ENCODE data around the gene CNN2. TPM values are rescaled to one million over a fixed set of nuclear protein-coding genes. Genes with fewer than 3 reads are reported as not detected.
A peak's percentile ranks its signal among the peaks of the same experiment; 100 is the strongest.

The CNN2 gene
- total and polyA plus RNA-seq, 9 of the 15 experiments (the other 6 are each of a cell fraction or from before 2014, with no cell fraction given), result 12.1 to 174 (median 52.7) TPM

- TF ChIP-seq ZNF740 (CRISPR knock-in tag; IDR thresholded peaks at IDR 0.05) (no peak), ZNF740 (tag; IDR thresholded peaks at IDR 0.05) (no peak), SNRNP70 (optimal IDR thresholded peaks at IDR 0.05; ENCODE audit: low read depth, low read length) (no peak), ZNF212 (CRISPR knock-in tag; IDR thresholded peaks at IDR 0.05) (no peak), ARID2 (IDR thresholded peaks at IDR 0.05) (no peak), RB1 (IDR thresholded peaks at IDR 0.05; ENCODE audit: low read depth) (peak; percentile 93), PPARD (CRISPR knock-in tag; IDR thresholded peaks at IDR 0.05) (no peak), ZNF57 (CRISPR knock-in tag; IDR thresholded peaks at IDR 0.05) (no peak), SRSF9 (IDR thresholded peaks at IDR 0.05; ENCODE audit: borderline replicate concordance, low read depth, low read length) (no peak), ZNF224 (CRISPR knock-in tag; IDR thresholded peaks at IDR 0.05) (no peak), TCF7 (IDR thresholded peaks at IDR 0.05; ENCODE audit: borderline replicate concordance) (no peak; the same call in 1 of the 2 replicates), FOXP1 (CRISPR knock-in tag; IDR thresholded peaks at IDR 0.05) (peak; percentile 90; the same call in 1 of the 2 replicates), ZBTB40 (IDR thresholded peaks at IDR 0.05) (peak; percentile 92), ZBTB40 (CRISPR knock-in tag; IDR thresholded peaks at IDR 0.05) (no peak), PML (IDR thresholded peaks at IDR 0.05; ENCODE audit: low read length) (peak; percentile 47; the same call in 1 of the 2 replicates), ARNT (IDR thresholded peaks at IDR 0.05) (no peak), TBL1XR1 (IDR thresholded peaks at IDR 0.05; ENCODE audit: low read length in 2 of 2) (peak in 1 of 2 experiments; percentile 66; a peak in 2 of 4 replicates), POLR2AphosphoS2 (IDR thresholded peaks at IDR 0.05; ENCODE audit: low read length) (no peak; the same call in 1 of the 2 replicates), NR1H2 (CRISPR knock-in tag; IDR thresholded peaks at IDR 0.05) (no peak; the same call in 1 of the 2 replicates), MAFF (IDR thresholded peaks at IDR 0.05; ENCODE audit: low read length) (no peak), SREBF2 (CRISPR knock-in tag; IDR thresholded peaks at IDR 0.05) (no peak)
Observed at GRCh38 chr19:984165-984967, 42.0 kb upstream of the CNN2 start, which contains the start of gene WDR18 (continued).
